Type B pancreatic cell (in vitro differentiated cells): ENCODE measurements around the gene NUMB. TPM values are rescaled to one million over a fixed set of nuclear protein-coding genes. Genes with fewer than 3 reads are reported as not detected.
"Not testable (repeated sequence)": the region's sequence is repeated elsewhere in the genome, so short reads cannot be mapped to it uniquely, and the experiment has no call there.

Source experiments
- DNase-seq: peaks from one replicate; pipeline ENCODE4 v3.0.0; 2021; ENCODE audit warnings: mixed read lengths; ENCODE audit not compliant: unreplicated experiment; ENCODE audit errors: extremely low spot score
- H3K27ac Mint-ChIP-seq: 2 replicates; pipeline ENCODE4 v1.8.0; 2021; ENCODE audit warnings: mild to moderate bottlenecking, mixed read lengths
- H3K27me3 Mint-ChIP-seq: 2 replicates; pipeline ENCODE4 v1.8.0; 2021; ENCODE audit warnings: mixed read lengths
- H3K36me3 Mint-ChIP-seq: 2 replicates; pipeline ENCODE4 v1.8.0; 2021; ENCODE audit warnings: mixed read lengths
- H3K4me1 Mint-ChIP-seq: one replicate; pipeline ENCODE4 v1.8.0; 2021; ENCODE audit warnings: mixed read lengths; ENCODE audit not compliant: unreplicated experiment
- H3K4me3 Mint-ChIP-seq: 2 replicates; pipeline ENCODE4 v1.8.0; 2021; ENCODE audit warnings: mild to moderate bottlenecking, mixed read lengths
- H3K9me3 Mint-ChIP-seq: 2 replicates; pipeline ENCODE4 v1.8.0; 2021; ENCODE audit warnings: mixed read lengths
- CTCF ChIP-seq: fragments of 200-600 bp; sonication (generic); conservative IDR thresholded peaks from 2 replicates; pipeline ENCODE4 v1.5.0; 2021; ENCODE audit warnings: antibody characterized with exemption, mild to moderate bottlenecking
- total RNA-seq: library from RNA; stranded (reverse); gene quantifications from 2 replicates; pipeline ENCODE4 v1.2.1, GENCODE V29; 2021; ENCODE audit warnings: low replicate concordance

NUMB gene
- total RNA-seq, 1 donor from 2014 or later = 64.5 TPM

GRCh38 chr14:73359445-73359844 lies 98.9 kb downstream of the NUMB start:
- Mint-ChIP-seq H3K4me3 (no peak overlapping the region), H3K4me1 (no peaks in the 10 kb centered on the region), H3K27ac (no peak overlapping the region), H3K9me3 (no peaks in the 10 kb centered on the region), H3K27me3 (no peaks in the 10 kb centered on the region), H3K36me3 (peaks cover 14% of the 10 kb centered on the region)
- no peak for DNase-seq
- no peak for TF ChIP-seq CTCF

GRCh38 chr14:73358187-73358586 lies 100.2 kb downstream of the NUMB start:
- Mint-ChIP-seq H3K36me3 (peaks cover 11% of the 10 kb centered on the region), H3K4me3 (no peak overlapping the region), H3K9me3 (no peaks in the 10 kb centered on the region), H3K27ac (peak overlapping the region; percentile 4), H3K27me3 (no peaks in the 10 kb centered on the region), H3K4me1 (no peaks in the 10 kb centered on the region)
- no peak for DNase-seq
- no peak for TF ChIP-seq CTCF

GRCh38 chr14:73349091-73349490 lies 109.3 kb downstream of the NUMB start:
- not testable (repeated sequence) for H3K4me3 Mint-ChIP-seq, H3K9me3 Mint-ChIP-seq, H3K4me1 Mint-ChIP-seq, H3K27ac Mint-ChIP-seq, H3K36me3 Mint-ChIP-seq, DNase-seq, H3K27me3 Mint-ChIP-seq

- Mint-ChIP-seq H3K27me3 (no peaks in the 10 kb centered on the region), H3K9me3 (no peaks in the 10 kb centered on the region), H3K4me3 (no peak overlapping the region), H3K4me1 (no peaks in the 10 kb centered on the region), H3K27ac (no peak overlapping the region), H3K36me3 (no peaks in the 10 kb centered on the region)
- TF ChIP-seq CTCF = no peak
- DNase-seq = no peak
Measured at GRCh38 chr14:73344319-73344718, 114.0 kb downstream of the NUMB start.

- no peak for DNase-seq
- Mint-ChIP-seq H3K4me3 (no peak overlapping the region), H3K36me3 (no peaks in the 10 kb centered on the region), H3K27me3 (no peaks in the 10 kb centered on the region), H3K9me3 (no peaks in the 10 kb centered on the region), H3K4me1 (no peaks in the 10 kb centered on the region), H3K27ac (no peak overlapping the region)
- TF ChIP-seq CTCF = no peak
Measured at GRCh38 chr14:73342670-73343069, 115.7 kb downstream of the NUMB start.

GRCh38 chr14:73339846-73340595 lies 118.3 kb downstream of the NUMB start:
- H3K4me3 Mint-ChIP-seq = no peak overlapping the region
- H3K4me1 Mint-ChIP-seq = no peaks in the 10 kb centered on the region
- H3K27ac Mint-ChIP-seq = no peak overlapping the region
- H3K9me3 Mint-ChIP-seq = no peaks in the 10 kb centered on the region
- no peaks in the 10 kb centered on the region for H3K27me3 Mint-ChIP-seq
- DNase-seq = no peak
- no peaks in the 10 kb centered on the region for H3K36me3 Mint-ChIP-seq
- TF ChIP-seq CTCF = no peak
